Pancreas (tissue), 10 donors: ENCODE results near the gene CCDC186. TPM values are rescaled to one million over a fixed set of nuclear protein-coding genes. Genes with fewer than 3 reads are reported as not detected.

Experiments used
- ATAC-seq, 4 donors: fragments of 200-7000 bp; cut with Tn5 transposase; one replicate each; pipeline versions ENCODE4 v1.8.0 to v1.9.1; 2020; ENCODE audit warnings: mild to moderate bottlenecking in 4 of 4, moderate library complexity in 4 of 4
- DNase-seq, 6 donors: peaks; one replicate each; pipeline ENCODE4 v3.0.0-alpha.2; 2020
- FAIRE-seq: peaks from 2 replicates; lab custom pipeline; 2012; peaks lifted over from hg19 to GRCh38; lab: Jason Lieb, UNC
- H3K27ac ChIP-seq, 4 donors: fragments of 200-600 bp; sonication (generic); 1 replicate in 3 of 4; 2 replicates in 1 of 4; pipeline versions ENCODE4 v1.5.0 to v1.8.0; 2020
- H3K27me3 ChIP-seq, 4 donors: fragments of 200-600 bp; one replicate each; pipeline ENCODE4 v1.8.0; 2021
- H3K36me3 ChIP-seq, 3 donors: fragments of 200-600 bp; sonication (generic) in 1 of 3; one replicate each; pipeline versions ENCODE4 v1.5.0 to v1.8.0; 2020 to 2021
- H3K4me1 ChIP-seq, 3 donors: fragments of 200-600 bp; one replicate each; pipeline ENCODE4 v1.8.0; 2021
- H3K4me3 ChIP-seq, 4 donors: fragments of 200-600 bp; sonication (generic) in 2 of 4; one replicate each; pipeline versions ENCODE4 v1.5.0 to v1.8.0; 2020 to 2021
- H3K9me3 ChIP-seq, 4 donors: fragments of 200-600 bp; one replicate each; pipeline ENCODE4 v1.8.0; 2021
- CTCF ChIP-seq, 4 donors: fragments of 200-600 bp; sonication (generic) in 3 of 4; IDR thresholded peaks; one replicate each; pipeline versions ENCODE4 v1.5.0 to v1.8.0; 2021; ENCODE audit warnings: antibody characterized with exemption in 4 of 4
- WGBS, 2 donors: extraction: QIAGEN DNeasy Blood & Tissue Kit; methylation state at CpG; one replicate each; pipeline ENCODE4 v1.1.7; 2013; 5-methylcytosine and 5-hydroxymethylcytosine counted together
- intact Hi-C, 3 donors: fragments of 100-400 bp; cut with DNase I; formaldehyde crosslinking; loops; one replicate each; pipeline versions ENCODE4 v1.11.1 to v1.14.2; 2022
- polyA plus RNA-seq, 2 donors: library from polyadenylated mRNA; stranded (reverse); fragments of 200-250 nt; gene quantifications; one replicate each; pipeline ENCODE4 v1.2.3, GENCODE V29; 2013
- total RNA-seq, 6 donors: library from RNA; stranded (reverse); fragmentation: NEBNext Ultra II Directional in 4 of 6; extraction: Animal tissue kit (Norgen Biotek cat#: 25700) in 4 of 6; gene quantifications; one replicate each; pipeline versions ENCODE4 v1.2.1 to v1.2.4, GENCODE V29; 2021 to 2023
- donor health status: healthy with polysubstance abuse.
- donor health status: DM: no; HTN: no; CAD: no; lungs with moderate emphysema.
- donor health status: DM: no; HTN: no; CAD: no.
- donor health status: control.
- donor health status: control.
- donor health status: Bipolar disorder and iron deficiency.
- donor health status: DM: yes; HTN: yes; CAD: no.
- donor health status: DM: no; HTN: no; CAD: no.
- donor health status: DM: no; HTN: no; CAD: no.
- donor health status: DM: yes; HTN: yes; CAD: no.

CCDC186 gene
- total and polyA plus RNA-seq, 8 donors = 5.1 to 29.5 (median 22.6) TPM

DNA sequence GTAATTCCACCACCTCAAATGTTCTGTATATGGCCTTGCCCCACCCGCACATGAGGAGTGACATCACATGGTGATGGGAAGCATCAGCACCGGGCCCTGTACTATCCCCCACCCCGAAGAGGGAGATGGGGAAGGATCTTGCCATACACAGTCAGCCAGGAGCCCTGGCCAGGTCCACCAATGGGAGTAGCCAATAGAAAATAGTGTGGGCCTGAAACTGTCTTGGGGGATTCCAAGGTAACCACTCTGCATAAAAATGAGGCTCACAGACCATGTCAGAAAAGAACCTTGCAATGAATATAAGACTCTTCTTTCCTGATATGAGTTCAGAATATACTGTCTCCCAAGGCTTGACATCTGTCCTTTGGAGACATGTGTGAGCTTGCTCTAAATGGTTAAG is 79.2 kb downstream of the CCDC186 start:
- ATAC-seq = no peak
- Histone ChIP-seq H3K36me3 (no peaks in the 10 kb centered on the region), H3K4me1 (no peaks in the 10 kb centered on the region), H3K27me3 (no peaks in the 10 kb centered on the region), H3K9me3 (no peaks in the 10 kb centered on the region), H3K4me3 (no peak overlapping the region), H3K27ac (no peak overlapping the region)
- no peak for DNase-seq
- no peak for FAIRE-seq
- 94 to 99% methylated on average over 3 of the region's 3 CpGs for WGBS, 2 donors
- TF ChIP-seq CTCF (IDR thresholded peaks at IDR 0.05) = no peak
- intact Hi-C loops = loop anchor here in 1 of 3 donors (5.0 kb wide), 1 partner anchor 292 kb away; no protein-coding TSS in a partner anchor

DNA sequence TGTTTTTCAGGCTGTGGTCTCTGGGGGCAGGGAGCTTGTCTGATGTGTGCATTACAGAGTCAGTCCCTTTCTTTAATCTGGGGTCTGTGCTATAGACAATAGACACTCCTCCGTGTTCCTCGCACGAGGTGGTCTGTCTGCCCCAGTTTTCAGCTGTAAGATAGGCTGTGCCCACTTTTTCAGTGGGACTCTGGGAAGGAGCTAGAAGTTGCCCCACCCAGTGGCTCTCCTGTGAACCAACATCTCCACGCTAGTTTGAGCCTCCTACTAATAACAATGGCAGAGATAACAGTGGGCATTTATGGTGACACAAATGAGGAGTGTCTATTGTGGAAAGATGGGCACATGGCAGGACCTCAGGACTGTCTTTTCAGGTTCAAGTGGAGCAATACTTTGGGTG is 86.3 kb downstream of the CCDC186 start:
- intact Hi-C loops = no loop called here
- H3K36me3 ChIP-seq = no peaks in the 10 kb centered on the region
- ATAC-seq (no peak), DNase-seq (no peak), FAIRE-seq (no peak)
- H3K4me3 ChIP-seq = no peak overlapping the region
- no peak for TF ChIP-seq CTCF (IDR thresholded peaks at IDR 0.05)
- WGBS, 2 donors = 65 to 72% methylated on average over 4 of the region's 4 CpGs
- H3K4me1 ChIP-seq = no peaks in the 10 kb centered on the region
- H3K9me3 ChIP-seq = no peaks in the 10 kb centered on the region
- H3K27ac ChIP-seq = no peak overlapping the region
- no peaks in the 10 kb centered on the region for H3K27me3 ChIP-seq

- FAIRE-seq = no peak
- no peaks in the 10 kb centered on the region for H3K36me3 ChIP-seq
- whole genome bisulfite sequencing, 2 donors = 80 to 86% methylated on average over 5 of the region's 5 CpGs
Observed at GRCh38 chr10:114087255-114087654, 86.7 kb downstream of the CCDC186 start.

DNA sequence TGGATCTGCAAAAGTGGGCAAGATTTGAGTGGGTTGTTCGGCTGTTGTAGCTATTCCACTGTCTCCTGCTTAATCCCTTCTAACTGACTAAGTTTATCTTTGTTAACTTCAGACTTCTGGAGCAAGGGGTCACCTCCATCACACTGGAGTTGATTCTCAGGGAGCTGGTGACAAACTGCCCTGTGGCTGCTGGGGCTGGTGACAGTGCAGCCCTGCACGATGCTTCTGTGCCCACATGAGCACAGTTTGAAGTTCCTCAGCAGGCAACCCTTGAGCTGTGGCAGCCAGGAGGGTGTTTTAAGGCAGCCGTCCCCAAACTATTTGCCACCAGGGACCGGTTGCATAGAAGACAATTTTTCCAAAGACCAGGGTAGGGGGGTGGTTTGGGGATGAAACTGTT is 89.8 kb downstream of the CCDC186 start:
- Histone ChIP-seq H3K27ac (no peak overlapping the region), H3K27me3 (no peaks in the 10 kb centered on the region), H3K4me1 (peaks cover 0 to 10% (median 6%) of the 10 kb centered on the region in 3 donors), H3K9me3 (no peaks in the 10 kb centered on the region), H3K4me3 (no peak overlapping the region), H3K36me3 (no peaks in the 10 kb centered on the region)
- TF ChIP-seq CTCF (IDR thresholded peaks at IDR 0.05) = no peak
- DNase-seq = no peak
- no peak for ATAC-seq
- WGBS, 2 donors = 92 to 95% methylated on average over 4 of the region's 4 CpGs
- intact Hi-C loops = no loop called here
- FAIRE-seq = no peak

More at GRCh38 chr10:114087255-114087654, 86.7 kb downstream of the CCDC186 start:
- no peak for TF ChIP-seq CTCF (IDR thresholded peaks at IDR 0.05)
- DNase-seq (no peak), ATAC-seq (no peak)
- intact Hi-C loops = no loop called here
- Histone ChIP-seq H3K4me3 (no peak overlapping the region), H3K9me3 (no peaks in the 10 kb centered on the region), H3K27ac (no peak overlapping the region), H3K27me3 (no peaks in the 10 kb centered on the region), H3K4me1 (peaks cover 0 to 3% (median under 1%) of the 10 kb centered on the region in 3 donors)

- no peak for TF ChIP-seq CTCF (IDR thresholded peaks at IDR 0.05)
- H3K36me3 ChIP-seq = no peaks in the 10 kb centered on the region
- intact Hi-C loops = no loop called here
- WGBS, 2 donors = 89 to 94% methylated on average over 5 of the region's 5 CpGs
- H3K9me3 ChIP-seq = no peaks in the 10 kb centered on the region
- H3K27me3 ChIP-seq = no peaks in the 10 kb centered on the region
- H3K4me1 ChIP-seq = peaks cover 0 to 10% (median 6%) of the 10 kb centered on the region in 3 donors
- no peak overlapping the region for H3K4me3 ChIP-seq
- DNase-seq (no peak), ATAC-seq (peak in 2 of 4 donors; percentile 26 to 40), FAIRE-seq (no peak)
- H3K27ac ChIP-seq = no peak overlapping the region
Observed at GRCh38 chr10:114083040-114083439, 91.0 kb downstream of the CCDC186 start.
